GM12878 (cell line): ENCODE measurements around the gene CHST13. TPM values are rescaled to one million over a fixed set of nuclear protein-coding genes. Genes with fewer than 3 reads are reported as not detected.

ENCODE experiments used
- ATAC-seq: fragments of 200-7000 bp; cut with Tn5 transposase; 3 replicates; pipeline ENCODE4 v1.9.1; 2020; ENCODE audit warnings: mild to moderate bottlenecking, moderate library complexity
- BruUV-seq: library from RNA; stranded (reverse); fragments of 400-500 nt; replicated peaks from 2 replicates; lab custom pipeline; 2021; lab: Mats Ljungman, UMichigan
- CTCF ChIA-PET: fragments of 300-600 bp; sonication (Branson Sonifier 250); formaldehyde crosslinking; extraction: SDS; loops from one replicate; lab custom pipeline; 2021; ENCODE audit warnings: inconsistent platforms; lab: Yijun Ruan, JAX
- POLR2A ChIA-PET: fragments of 350-600 bp; formaldehyde crosslinking; extraction: SDS; loops from one replicate; lab custom pipeline; 2021; ENCODE audit warnings: inconsistent platforms; lab: Charles Lee
- RAD21 ChIA-PET: fragments of 300-600 bp; sonication (Branson Sonifier 250); formaldehyde crosslinking; loops from one replicate; lab custom pipeline; 2023; ENCODE audit warnings: antibody characterized with exemption; ENCODE audit not compliant: unreplicated experiment; lab: Charles Lee
- SMC1A ChIA-PET: fragments of 300-600 bp; sonication (Branson Sonifier 250); formaldehyde crosslinking; loops from one replicate; lab custom pipeline; 2023; ENCODE audit not compliant: unreplicated experiment, uncharacterized antibody; lab: Charles Lee
- DNase-seq: peaks from one replicate; pipeline ENCODE4 v3.0.0-alpha.2; 2011; ENCODE audit warnings: low read depth, low spot score
- FAIRE-seq: peaks from 3 replicates; lab custom pipeline; 2011; peaks lifted over from hg19 to GRCh38; lab: Jason Lieb, UNC
- H2AFZ ChIP-seq: 2 replicates; pipeline ENCODE4 v1.6.0; 2011; ENCODE audit warnings: low read depth, low read length, control low read depth; ENCODE audit not compliant: control insufficient read depth
- H3K27ac ChIP-seq: 2 replicates; pipeline ENCODE4 v1.5.1; 2011; ENCODE audit warnings: control low read depth; ENCODE audit not compliant: control insufficient read depth, insufficient read depth
- H3K27me3 ChIP-seq, 2 experiments: replicated peaks in 1 of 2; 2 replicates each; pipeline versions ENCODE4 v1.6.0 to v1.6.1; 2011; ENCODE audit warnings: low read length in 1 of 2; ENCODE audit not compliant: control insufficient read depth in 2 of 2, insufficient read depth in 2 of 2
- H3K36me3 ChIP-seq, 2 experiments: 2 replicates each; pipeline ENCODE4 v1.5.1; 2011; ENCODE audit warnings: low read length in 1 of 2; ENCODE audit not compliant: control insufficient read depth in 2 of 2, insufficient read depth in 2 of 2
- H3K4me1 ChIP-seq: 2 replicates; pipeline ENCODE4 v1.6.1; 2011; ENCODE audit warnings: mild to moderate bottlenecking, low read length, moderate library complexity, mixed read lengths; ENCODE audit not compliant: control insufficient read depth, insufficient read depth
- H3K4me2 ChIP-seq: 2 replicates; pipeline ENCODE4 v1.6.0; 2011; ENCODE audit warnings: control low read depth; ENCODE audit not compliant: control insufficient read depth, insufficient read depth
- H3K4me3 ChIP-seq: fragments of 200-600 bp; sonication (generic); 2 replicates; pipeline ENCODE4 v1.5.1; 2016
- H3K79me2 ChIP-seq: 2 replicates; pipeline ENCODE4 v1.6.0; 2011; ENCODE audit warnings: low read length; ENCODE audit not compliant: control insufficient read depth, insufficient read depth
- H3K9ac ChIP-seq: 2 replicates; pipeline ENCODE4 v1.8.0; 2011; ENCODE audit warnings: low read length, control low read depth, mixed read lengths; ENCODE audit not compliant: control insufficient read depth, insufficient read depth
- H3K9me3 ChIP-seq: replicated peaks from 3 replicates; pipeline ENCODE4 v1.5.1; 2011; ENCODE audit warnings: mild to moderate bottlenecking, low read length; ENCODE audit not compliant: control insufficient read depth, insufficient read depth
- H4K20me1 ChIP-seq: 2 replicates; pipeline ENCODE4 v1.6.0; 2011; ENCODE audit not compliant: control insufficient read depth, insufficient read depth
- CREM ChIP-seq: IDR thresholded peaks from 2 replicates; pipeline ENCODE4 v1.6.1; 2014; ENCODE audit warnings: antibody characterized with exemption, low read depth
- DPF2 ChIP-seq: fragments of 450-650 bp; IDR thresholded peaks from 2 replicates; pipeline ENCODE4 v1.6.1; 2017; ENCODE audit warnings: mild to moderate bottlenecking
- JUNB ChIP-seq: IDR thresholded peaks from 2 replicates; pipeline ENCODE4 v1.6.1; 2016; ENCODE audit warnings: antibody characterized with exemption, mild to moderate bottlenecking
- MEF2A ChIP-seq: IDR thresholded peaks from 2 replicates; pipeline ENCODE4 v1.6.1; 2011; ENCODE audit warnings: low read depth, mild to moderate bottlenecking, low read length, moderate library complexity; ENCODE audit not compliant: insufficient read depth
- NBN ChIP-seq: fragments of 450-650 bp; IDR thresholded peaks from 2 replicates; pipeline ENCODE4 v1.6.1; 2016
- NRF1 ChIP-seq: conservative IDR thresholded peaks from 2 replicates; pipeline ENCODE4 v1.6.1; 2011; ENCODE audit warnings: mild to moderate bottlenecking, low read depth, low read length, improper control_type of control experiment
- RBBP5 ChIP-seq: fragments of 200-600 bp; sonication (generic); conservative IDR thresholded peaks from 2 replicates; pipeline ENCODE4 v1.6.1; 2016
- RELB ChIP-seq: fragments of 450-650 bp; IDR thresholded peaks from 2 replicates; pipeline ENCODE4 v1.6.1; 2017; ENCODE audit warnings: low read depth, mild to moderate bottlenecking, moderate library complexity
- SMC3 ChIP-seq: IDR thresholded peaks from 2 replicates; pipeline ENCODE4 v1.6.1; 2011; ENCODE audit warnings: low read length, improper control_type of control experiment, borderline replicate concordance
- SREBF2 ChIP-seq: IDR thresholded peaks from 2 replicates; pipeline ENCODE4 v1.6.1; 2012; ENCODE audit warnings: mild to moderate bottlenecking, low read length
- USF2 ChIP-seq: IDR thresholded peaks from 2 replicates; pipeline ENCODE4 v1.6.1; 2011; ENCODE audit warnings: low read depth, low read length, improper control_type of control experiment, borderline replicate concordance
- ZBTB40 ChIP-seq: fragments of 450-650 bp; IDR thresholded peaks from 2 replicates; pipeline ENCODE4 v1.6.1; 2016; ENCODE audit warnings: mild to moderate bottlenecking, moderate library complexity, borderline replicate concordance
- ZNF687 ChIP-seq: fragments of 450-650 bp; IDR thresholded peaks from 2 replicates; pipeline ENCODE4 v1.6.1; 2017; ENCODE audit warnings: mild to moderate bottlenecking, moderate library complexity
- WGBS: methylation state at CpG from one replicate; pipeline ENCODE4 v1.1.6; 2016; ENCODE audit warnings: low lambda C conversion rate; ENCODE audit not compliant: insufficient replicate concordance, insufficient coverage; ENCODE audit errors: missing lambda C conversion rate; 5-methylcytosine and 5-hydroxymethylcytosine counted together
- in situ Hi-C: fragments of 300-500 bp; cut with MboI; formaldehyde crosslinking; loops from 9 replicates; pipeline ENCODE4 v1.14.3; 2018; ENCODE audit warnings: mixed read lengths
- intact Hi-C: fragments of 100-400 bp; cut with micrococcal nuclease; formaldehyde crosslinking; loops from one replicate; pipeline ENCODE4 v1.14.2; 2022; ENCODE audit not compliant: unreplicated experiment
- polyA plus RNA-seq, 11 experiments: library from polyadenylated mRNA; depleted of rRNA in 4 of 11; unstranded in 6 of 11; stranded (reverse) in 5 of 11; fragments of >200 nt; fragmentation: Nextera tagmentation in 4 of 11; fragmentation: Illumina TruSeq in 1 of 11; extraction: Ambion mirVana in 4 of 11; extraction: Trizol in 1 of 11; gene quantifications; 1 replicate in 1 of 11; 2 replicates in 10 of 11; pipeline versions ENCODE4 v1.2.1 to v1.2.3, GENCODE V29; 2011 to 2016; ENCODE audit warnings: inconsistent platforms in 2 of 11, missing spikeins in 2 of 11, low read depth in 1 of 11
- total RNA-seq, 4 experiments: library from RNA; depleted of rRNA in 3 of 4; stranded (reverse); fragments of >200 nt in 3 of 4; fragmentation: Illumina TruSeq in 1 of 4; extraction: Trizol in 1 of 4; gene quantifications; 2 replicates each; pipeline versions ENCODE4 v1.2.1 to v1.2.3, GENCODE V29; 2013 to 2021

The CHST13 gene
- total and polyA plus RNA-seq, 10 of the 15 experiments (the other 5 are each of a cell fraction or from before 2014, with no cell fraction given) = not detected

DNA sequence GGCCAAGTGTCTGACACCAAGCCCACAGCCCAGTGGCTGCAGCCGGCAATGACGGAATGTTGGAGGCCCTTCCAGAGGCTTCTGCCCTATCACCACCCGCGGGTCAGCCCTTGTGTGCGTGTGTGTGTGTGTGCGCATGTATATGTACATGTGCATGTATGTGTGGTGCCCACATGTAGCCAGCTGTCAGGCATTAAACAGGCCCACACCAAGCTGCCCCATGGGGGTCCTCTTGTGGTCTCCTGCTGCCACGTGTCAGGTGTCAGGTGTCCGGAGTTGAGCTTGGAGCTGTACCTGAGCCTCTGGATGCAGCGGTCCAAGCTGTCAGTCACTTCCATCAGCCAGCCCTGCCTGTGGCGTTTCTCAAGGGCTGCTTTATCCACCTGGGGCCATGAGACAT lies 20.3 kb upstream of the CHST13 start:
- intact Hi-C loops (no loop called here), in situ Hi-C loops (no loop called here)
- ATAC-seq = no peak

More for the DNA sequence above, 20.3 kb upstream of the CHST13 start:
- Histone ChIP-seq H3K27me3 (no peaks in the 10 kb centered on the region; a peak in 1 of 4 replicates), H3K4me1 (no peaks in the 10 kb centered on the region), H3K4me2 (no peak overlapping the region), H3K36me3 (no peaks in the 10 kb centered on the region)
- 75% methylated on average over 10 of the region's 10 CpGs for WGBS
- POLR2A ChIA-PET = no interaction called here
- DNase-seq = no peak
- no TSS peak for BruUV-seq
- TF ChIP-seq SREBF2 = no peak
- no peak for TF ChIP-seq ZNF687
- TF ChIP-seq NBN = no peak
- no peak for TF ChIP-seq CREM
- no peak for TF ChIP-seq NRF1
- no peak for TF ChIP-seq ZBTB40
- TF ChIP-seq SMC3 = no peak
- TF ChIP-seq USF2 = no peak
- TF ChIP-seq MEF2A = no peak
- no peak for TF ChIP-seq JUNB
- no peak for TF ChIP-seq RELB
- no peak for TF ChIP-seq RBBP5
- no peak for TF ChIP-seq DPF2
- TF ChIP-seq, all 136 proteins: peak for 0
- no peak overlapping the region for H3K4me3 ChIP-seq
- no peak overlapping the region for H2AFZ ChIP-seq
- no peaks in the 10 kb centered on the region for H3K9me3 ChIP-seq
- RAD21 ChIA-PET = no interaction called here
- H3K9ac ChIP-seq = no peak overlapping the region
- no peaks in the 10 kb centered on the region for H3K79me2 ChIP-seq
- no peak for FAIRE-seq
- H4K20me1 ChIP-seq = no peaks in the 10 kb centered on the region
- SMC1A ChIA-PET = no interaction called here
- H3K27ac ChIP-seq = no peak overlapping the region
- CTCF ChIA-PET = no interaction called here
